HepG2 (cell line): ENCODE data around the gene ASIC2.

Source experiments
- KDM5A ChIP-seq: fragments of 200-600 bp; sonication (generic); IDR thresholded peaks from 2 replicates; pipeline ENCODE4 v1.7.0; 2018; ENCODE audit warnings: antibody characterized with exemption, mild to moderate bottlenecking, low read length, borderline replicate concordance
- NAIF1 ChIP-seq: sonication (generic); formaldehyde crosslinking; IDR thresholded peaks from 2 replicates; pipeline ENCODE4 v1.5.0; 2020; ENCODE audit warnings: mild to moderate bottlenecking, missing genetic modification reagents, borderline replicate concordance
- POLR2AphosphoS5 ChIP-seq: IDR thresholded peaks from 2 replicates; pipeline ENCODE4 v1.6.1; 2012; ENCODE audit warnings: low read depth, low read length
- REST ChIP-seq, 2 experiments: IDR thresholded peaks; 2 replicates each; pipeline ENCODE4 v1.6.1; 2011 to 2012; ENCODE audit warnings: low read length in 2 of 2, borderline replicate concordance in 1 of 2, low read depth in 1 of 2, mild to moderate bottlenecking in 1 of 2, moderate library complexity in 1 of 2
- UBTF ChIP-seq: sonication (generic); formaldehyde crosslinking; IDR thresholded peaks from 2 replicates; pipeline ENCODE4 v1.4.0; 2020; ENCODE audit warnings: mild to moderate bottlenecking, missing genetic modification reagents
- TF ChIP-seq, protein P1 (sequence below): sonication (generic); formaldehyde crosslinking; IDR thresholded peaks from 2 replicates; pipeline ENCODE4 v1.5.0; 2020; ENCODE audit warnings: mild to moderate bottlenecking, missing genetic modification reagents, moderate library complexity
- TF ChIP-seq, protein P2 (sequence below): IDR thresholded peaks from 2 replicates; pipeline ENCODE4 v1.6.1; 2016; ENCODE audit warnings: low read depth

DNA sequence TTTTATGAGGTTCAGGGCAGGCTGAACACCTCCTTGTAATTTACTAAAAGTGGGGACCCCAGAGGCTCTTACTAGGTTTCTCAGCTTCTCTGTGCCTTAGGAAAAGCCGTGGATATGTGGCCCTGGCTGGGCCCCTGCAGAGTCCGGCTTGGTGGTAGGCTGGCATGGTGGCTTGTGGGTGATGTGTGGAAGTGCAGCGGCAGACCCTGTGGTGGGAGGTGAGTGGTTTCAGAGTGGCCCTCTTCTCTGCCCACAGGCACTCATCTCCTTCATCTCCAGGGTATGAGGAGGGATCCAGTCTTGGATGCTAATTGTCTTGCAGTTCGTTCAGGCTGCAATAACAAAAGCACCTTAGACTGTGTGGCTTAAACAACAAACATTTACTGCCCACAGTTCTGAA is 58.9 kb downstream of the ASIC2 start:
- TF ChIP-seq POLR2AphosphoS5 (no peak), NAIF1 (no peak), KDM5A (no peak), UBTF (CRISPR knock-in tag) (no peak), REST (IDR thresholded peaks at IDR 0.05; ENCODE audit: borderline replicate concordance in 1 of 2, low read depth in 1 of 2, low read length in 2 of 2) (no peak)
- TF ChIP-seq, protein P1, sequence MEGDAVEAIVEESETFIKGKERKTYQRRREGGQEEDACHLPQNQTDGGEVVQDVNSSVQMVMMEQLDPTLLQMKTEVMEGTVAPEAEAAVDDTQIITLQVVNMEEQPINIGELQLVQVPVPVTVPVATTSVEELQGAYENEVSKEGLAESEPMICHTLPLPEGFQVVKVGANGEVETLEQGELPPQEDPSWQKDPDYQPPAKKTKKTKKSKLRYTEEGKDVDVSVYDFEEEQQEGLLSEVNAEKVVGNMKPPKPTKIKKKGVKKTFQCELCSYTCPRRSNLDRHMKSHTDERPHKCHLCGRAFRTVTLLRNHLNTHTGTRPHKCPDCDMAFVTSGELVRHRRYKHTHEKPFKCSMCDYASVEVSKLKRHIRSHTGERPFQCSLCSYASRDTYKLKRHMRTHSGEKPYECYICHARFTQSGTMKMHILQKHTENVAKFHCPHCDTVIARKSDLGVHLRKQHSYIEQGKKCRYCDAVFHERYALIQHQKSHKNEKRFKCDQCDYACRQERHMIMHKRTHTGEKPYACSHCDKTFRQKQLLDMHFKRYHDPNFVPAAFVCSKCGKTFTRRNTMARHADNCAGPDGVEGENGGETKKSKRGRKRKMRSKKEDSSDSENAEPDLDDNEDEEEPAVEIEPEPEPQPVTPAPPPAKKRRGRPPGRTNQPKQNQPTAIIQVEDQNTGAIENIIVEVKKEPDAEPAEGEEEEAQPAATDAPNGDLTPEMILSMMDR, result no peak
- TF ChIP-seq, protein P2, sequence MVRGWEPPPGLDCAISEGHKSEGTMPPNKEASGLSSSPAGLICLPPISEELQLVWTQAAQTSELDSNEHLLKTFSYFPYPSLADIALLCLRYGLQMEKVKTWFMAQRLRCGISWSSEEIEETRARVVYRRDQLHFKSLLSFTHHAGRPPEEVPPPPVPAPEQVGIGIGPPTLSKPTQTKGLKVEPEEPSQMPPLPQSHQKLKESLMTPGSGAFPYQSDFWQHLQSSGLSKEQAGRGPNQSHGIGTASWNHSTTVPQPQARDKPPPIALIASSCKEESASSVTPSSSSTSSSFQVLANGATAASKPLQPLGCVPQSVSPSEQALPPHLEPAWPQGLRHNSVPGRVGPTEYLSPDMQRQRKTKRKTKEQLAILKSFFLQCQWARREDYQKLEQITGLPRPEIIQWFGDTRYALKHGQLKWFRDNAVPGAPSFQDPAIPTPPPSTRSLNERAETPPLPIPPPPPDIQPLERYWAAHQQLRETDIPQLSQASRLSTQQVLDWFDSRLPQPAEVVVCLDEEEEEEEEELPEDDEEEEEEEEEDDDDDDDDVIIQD (CRISPR knock-in tag), result no peak
